ENCODE results near the gene EXOC6B.

DNA sequence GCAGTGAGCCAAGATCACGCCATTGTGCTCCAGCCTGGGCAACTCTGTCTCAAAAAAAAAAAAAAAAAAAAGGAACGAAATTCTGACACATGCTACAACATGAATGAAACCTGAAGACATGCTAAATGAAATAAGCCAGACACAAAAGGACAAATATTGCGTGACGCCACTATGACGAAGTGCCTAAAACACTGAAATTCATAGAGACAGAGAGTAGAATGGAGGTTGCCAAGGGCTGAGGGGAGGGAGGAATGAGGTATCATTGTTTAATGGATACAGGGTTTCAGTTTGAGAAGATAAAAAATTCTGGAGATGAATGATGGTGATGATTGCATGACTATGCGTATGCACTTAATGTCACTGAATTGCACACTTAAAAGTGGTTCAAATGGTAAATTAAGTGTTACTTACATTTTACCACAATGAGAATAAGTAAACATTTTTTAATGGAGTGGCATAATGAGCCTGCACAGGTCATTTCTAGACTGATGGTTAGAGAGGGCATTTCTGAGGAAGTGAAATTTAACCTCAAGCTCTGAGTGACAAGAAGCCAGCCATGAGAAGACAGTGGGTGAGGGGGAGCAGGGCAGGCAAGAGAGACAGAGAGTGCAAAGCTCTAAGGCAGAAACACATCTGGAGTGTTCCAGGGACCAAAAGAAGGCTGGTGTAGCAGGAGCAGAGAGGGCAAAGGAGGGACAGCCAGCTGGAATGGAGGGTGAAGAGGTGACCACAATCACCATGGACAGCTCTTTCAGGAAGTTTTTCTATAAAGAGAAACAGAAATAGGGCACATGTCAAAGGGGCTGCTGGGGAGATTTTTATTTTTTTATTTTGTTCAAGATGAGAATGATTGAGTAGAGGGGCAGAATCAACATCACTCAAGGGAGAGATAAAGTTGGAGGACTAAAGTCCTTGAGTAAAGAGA, 20.6 kb upstream of the EXOC6B start:
- TF ChIP-seq CTCF (IDR thresholded peaks at IDR 0.05; ENCODE audit: low read length) (no peak), EZH2 (optimal IDR thresholded peaks at IDR 0.05; ENCODE audit: low read depth, low read length) (no peak), EZH2phosphoT487 (IDR thresholded peaks at IDR 0.05; ENCODE audit: low read length) (no peak)

Data from MM.1S (cell line).